ENCODE results near the gene SHB.
A peak's percentile ranks its signal among the peaks of the same experiment; 100 is the strongest.

SHB gene

DNA sequence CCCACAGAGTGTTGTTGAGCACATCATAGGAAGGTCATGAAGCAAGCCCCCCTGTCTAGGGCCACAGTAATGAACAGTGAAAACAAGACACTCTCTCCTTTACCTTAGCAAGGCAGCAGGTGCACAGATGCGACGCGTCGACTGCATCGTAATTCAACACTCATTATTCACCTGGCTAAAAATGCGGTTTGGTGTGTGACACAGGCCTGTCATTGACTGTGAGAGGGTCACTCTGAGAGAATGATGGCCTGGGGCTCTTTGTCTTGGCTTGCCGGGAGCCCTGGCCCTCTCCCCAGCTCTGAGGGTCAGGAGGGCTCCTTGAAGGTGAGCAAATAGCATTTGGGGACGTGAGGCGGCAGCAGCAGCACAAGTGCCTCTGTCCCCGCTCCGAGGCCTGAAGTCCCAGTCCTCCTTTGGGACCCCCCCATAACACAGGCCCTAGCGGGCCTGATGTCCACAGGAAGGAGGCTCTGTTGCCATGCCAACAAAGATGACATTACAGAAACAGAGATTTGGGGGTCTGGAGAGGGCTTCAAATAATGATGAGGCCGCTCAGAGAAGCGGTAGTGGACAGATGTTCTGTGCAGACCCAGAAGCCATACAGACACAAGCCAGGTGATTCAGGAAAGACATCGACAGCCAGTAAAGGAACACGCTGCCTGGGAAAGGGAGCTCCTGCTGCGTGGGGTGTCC is 46.7 kb downstream of the SHB start:
- no peak for DNase-seq

DNA sequence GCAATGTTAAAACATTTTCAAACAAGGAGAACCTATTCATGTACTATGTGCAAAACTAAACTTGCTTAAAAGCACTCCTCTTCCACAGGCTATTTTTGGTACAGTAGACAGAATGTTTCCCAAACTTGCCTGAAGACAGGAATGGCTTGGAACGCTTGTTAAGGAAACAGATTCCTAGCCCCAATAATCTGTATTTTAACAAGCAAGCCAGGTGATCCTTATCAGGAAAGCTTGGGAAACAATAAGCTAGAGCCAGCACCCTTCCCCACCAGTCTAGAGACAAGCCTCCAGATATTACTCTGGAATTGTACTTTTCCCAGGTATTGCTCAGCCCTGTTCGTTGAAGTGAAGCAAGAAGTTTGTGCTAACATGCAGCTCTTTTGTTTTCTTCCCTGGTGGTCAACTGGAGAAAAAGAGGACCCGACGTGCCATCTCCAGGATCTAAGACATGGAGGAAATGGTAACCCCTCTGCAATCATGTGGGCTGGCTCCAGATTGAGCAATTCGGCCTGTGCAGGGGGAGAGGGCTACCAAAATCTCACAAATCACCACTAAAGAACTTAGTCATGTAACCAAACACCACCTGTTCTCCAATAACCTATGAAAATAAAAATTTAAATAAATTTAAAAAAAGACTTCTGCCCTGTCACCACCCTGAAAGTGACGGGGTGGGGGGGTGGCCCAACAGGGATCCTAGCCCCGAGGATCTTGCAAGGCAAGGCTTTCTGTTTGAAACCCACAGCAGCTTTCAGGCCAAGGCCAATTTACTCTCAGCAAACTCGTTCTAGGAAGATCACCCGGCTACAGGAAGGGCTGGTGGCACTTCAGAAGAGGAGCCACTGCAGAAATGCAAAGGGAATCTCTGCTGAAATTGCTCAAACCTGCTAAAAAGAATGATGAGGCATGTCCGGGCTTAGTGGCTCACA is 48.6 kb downstream of the SHB start:
- peak in 1 of 2 donors; percentile 26 for DNase-seq

DNA sequence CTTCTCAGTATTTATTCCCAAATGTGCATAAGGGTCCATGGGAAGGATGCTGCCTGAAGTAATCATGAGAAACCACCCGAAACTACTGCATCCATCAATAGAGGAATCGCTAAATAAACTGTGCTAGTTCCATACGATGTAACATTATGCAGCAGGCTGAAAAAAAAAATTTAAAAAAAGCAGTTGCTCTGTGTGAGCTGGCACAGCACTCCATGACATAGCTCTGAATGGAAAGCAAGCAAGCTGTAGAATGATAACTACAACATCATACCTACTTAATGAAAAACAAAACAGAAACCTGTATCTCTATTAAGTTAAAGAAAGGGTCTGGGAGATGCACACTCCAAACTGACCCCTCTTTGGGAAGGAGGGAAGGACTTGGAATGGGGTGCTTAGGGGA is 49.3 kb downstream of the SHB start:
- DNase-seq, result no peak

DNA sequence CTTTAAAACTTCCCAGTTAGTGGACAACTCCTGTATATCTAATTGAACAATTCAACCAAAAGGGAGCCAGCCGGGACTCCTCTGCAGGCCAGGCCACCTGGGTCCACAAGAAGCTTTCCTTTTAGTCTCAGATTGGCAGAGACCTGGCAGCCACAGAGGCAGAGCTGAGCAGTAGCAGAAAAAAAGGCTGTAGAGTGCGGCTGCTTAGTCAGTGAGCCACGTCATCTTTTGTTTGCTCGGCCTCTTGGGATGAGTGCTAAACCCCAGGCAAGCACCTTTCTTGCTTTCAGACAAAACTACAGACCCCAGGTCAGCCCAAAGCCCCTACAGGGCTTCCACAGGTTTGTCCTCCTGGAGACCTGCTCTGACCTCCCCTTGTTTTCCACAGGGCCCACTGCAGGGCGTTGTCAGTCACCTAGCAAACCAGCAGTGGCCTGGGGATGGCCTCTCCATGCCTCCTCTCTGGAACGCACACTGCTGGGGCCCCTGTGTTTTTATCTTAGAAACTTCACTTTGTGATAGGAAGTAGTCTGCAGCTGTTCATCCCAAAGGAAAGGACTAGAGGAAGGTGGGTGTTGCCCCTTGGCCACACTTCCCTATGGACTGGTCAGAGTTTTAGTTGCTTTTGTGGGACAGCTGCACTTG is 49.9 kb downstream of the SHB start:
- DNase-seq, result no peak

GRCh38 chr9:38018241-38018957 is 50.6 kb downstream of the SHB start:
- no peak for DNase-seq

DNA sequence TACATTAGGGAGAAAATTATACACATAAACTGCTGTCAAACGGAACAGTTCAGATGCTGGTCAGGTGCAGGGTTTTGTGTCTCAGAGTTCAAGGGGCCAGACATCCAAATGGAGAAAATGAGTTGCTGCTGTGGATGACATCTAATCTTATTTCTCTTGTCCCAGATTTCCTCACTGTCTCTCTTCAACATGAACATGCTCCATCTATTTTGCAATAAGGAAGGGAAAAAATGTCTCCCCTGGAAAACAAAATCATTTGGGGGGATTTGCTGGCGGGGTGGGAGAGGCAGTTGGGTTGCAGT is 51.2 kb downstream of the SHB start:
- no peak for DNase-seq

DNA sequence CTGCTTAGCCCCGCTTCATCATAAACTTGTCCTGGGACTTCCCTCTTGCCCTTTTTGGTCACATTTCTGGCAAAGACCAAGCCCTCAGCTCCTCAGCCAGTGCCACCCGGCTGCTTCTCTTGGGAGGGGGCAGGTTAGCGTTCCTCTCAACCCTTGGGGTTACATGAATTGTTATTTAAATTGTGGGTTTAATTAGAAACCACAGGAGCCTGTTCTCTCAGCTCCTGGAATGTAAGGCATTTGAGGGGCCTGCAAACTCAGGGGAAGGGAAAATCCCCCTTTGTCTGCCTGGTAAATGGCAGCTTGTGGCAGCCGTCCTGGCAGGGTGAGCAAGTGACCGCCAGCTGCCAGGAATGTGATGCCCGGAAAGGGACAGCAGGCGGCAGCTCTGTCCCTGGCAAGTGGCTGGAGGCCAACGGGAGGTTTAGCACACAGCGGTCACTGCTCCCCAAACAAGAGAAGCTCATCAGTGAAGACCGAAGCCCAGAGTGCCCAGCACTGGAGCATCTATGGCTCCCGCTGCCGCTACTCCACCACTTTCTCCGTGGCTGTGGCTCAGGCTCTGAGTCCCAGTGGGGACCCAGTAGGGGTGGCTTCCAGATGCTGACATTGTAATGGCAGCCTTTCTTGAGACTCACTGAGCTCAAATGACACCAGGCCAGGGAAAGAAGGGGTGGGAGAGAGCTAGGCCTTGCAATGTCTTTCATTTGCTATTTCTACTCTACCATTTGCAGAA is 51.7 kb downstream of the SHB start:
- DNase-seq, result no peak

GRCh38 chr9:38016375-38017135 is 52.5 kb downstream of the SHB start:
- no peak for DNase-seq

GRCh38 chr9:38015906-38016305 is 53.1 kb downstream of the SHB start:
- no peak for DNase-seq

GRCh38 chr9:38015266-38015665 is 53.8 kb downstream of the SHB start:
- DNase-seq, result no peak

DNA sequence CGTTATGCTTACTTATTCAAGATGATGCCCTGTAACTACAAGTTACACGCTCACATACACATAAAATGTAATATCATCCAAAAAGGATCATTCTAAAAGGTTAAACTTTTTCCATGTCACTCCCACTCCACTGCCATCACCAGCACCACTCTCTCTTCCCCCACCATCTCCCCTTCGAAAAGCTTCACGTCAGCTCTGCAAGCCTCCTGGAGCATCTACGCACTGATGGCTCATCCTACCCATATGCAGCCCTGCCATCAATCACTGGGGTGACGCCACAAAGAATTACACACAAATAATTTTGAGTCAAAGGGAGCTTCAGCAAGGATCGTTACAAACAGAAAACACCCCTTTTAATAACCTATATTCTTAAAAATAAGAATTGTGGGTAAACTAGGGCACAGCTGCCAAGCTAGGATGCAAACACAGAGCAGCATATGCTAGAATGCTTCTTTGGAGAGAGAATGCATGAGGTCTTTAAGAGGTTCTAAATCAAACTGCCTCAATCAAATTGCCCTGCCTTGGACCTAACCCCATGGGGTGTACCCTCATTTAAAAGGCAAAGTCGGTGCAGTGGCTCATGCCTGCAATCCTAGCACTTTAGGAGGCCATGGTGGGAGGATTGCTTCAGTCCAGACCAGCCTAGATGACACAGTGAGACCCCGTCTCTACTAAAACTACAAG is 56.1 kb downstream of the SHB start:
- no peak for DNase-seq

GRCh38 chr9:38011991-38012390 is 57.0 kb downstream of the SHB start:
- DNase-seq, result no peak

- DNase-seq, result no peak
These were observed 57.9 kb downstream of the SHB start for GRCh38 chr9:38010918-38011704.

- DNase-seq, result no peak
These were observed 59.0 kb downstream of the SHB start for GRCh38 chr9:38009990-38010389.

DNA sequence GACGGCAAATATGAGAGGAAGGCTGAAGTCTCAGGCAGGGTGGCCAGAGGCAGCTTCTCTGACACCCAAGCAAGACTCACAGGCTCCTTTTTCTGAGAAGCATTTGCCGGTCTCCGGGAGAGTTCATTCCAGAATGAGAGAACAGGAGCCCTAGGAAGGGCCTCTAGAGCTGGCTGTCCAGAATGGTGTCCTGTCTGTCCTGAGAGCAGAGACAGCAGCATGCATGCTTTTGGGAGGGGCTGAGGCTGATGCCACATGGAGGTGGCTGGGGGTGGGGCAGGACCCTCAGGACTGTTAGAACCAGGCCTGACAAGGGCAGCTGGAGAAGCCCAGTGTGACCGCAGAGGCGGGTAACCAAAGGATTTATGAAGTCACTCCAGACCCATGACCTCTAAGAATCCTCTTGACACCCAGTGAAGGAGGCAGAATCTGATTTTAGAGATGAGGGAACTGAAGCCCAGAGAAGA is 60.0 kb downstream of the SHB start:
- DNase-seq, result no peak

GRCh38 chr9:38008168-38009034 is 60.6 kb downstream of the SHB start:
- DNase-seq, result peak; percentile 40 to 61

DNA sequence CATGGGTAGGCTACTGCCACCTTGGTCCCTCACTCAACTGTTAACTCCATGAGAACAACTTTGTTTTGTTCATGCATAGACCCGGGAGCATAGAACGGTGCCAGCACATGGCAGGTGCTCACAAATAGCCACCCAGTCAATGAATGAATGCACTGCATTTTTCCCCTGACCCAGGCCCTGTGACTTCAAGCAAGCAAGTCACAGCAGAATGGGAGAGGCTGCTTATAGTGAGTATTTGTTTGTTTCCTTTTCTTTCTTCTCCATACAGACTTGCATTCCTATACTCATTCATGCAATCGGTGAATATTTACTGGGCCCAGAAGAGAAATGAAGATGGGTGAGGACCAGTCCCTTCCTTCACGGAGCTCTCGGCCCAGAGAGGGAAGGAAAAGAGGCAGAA is 62.0 kb downstream of the SHB start:
- no peak for DNase-seq

- DNase-seq, result no peak
These were observed 62.9 kb downstream of the SHB start for GRCh38 chr9:38006163-38006562.
